HUES48 (cell line): ENCODE results near the gene PKD2.

Experiments
- H3K27ac ChIP-seq: one replicate; pipeline ENCODE4 v1.7.0; 2013; ENCODE audit warnings: low read depth, low read length, inconsistent platforms
- H3K27me3 ChIP-seq: 2 replicates; pipeline ENCODE4 v1.6.1; 2013; ENCODE audit warnings: mild to moderate bottlenecking, low read length; ENCODE audit not compliant: control insufficient read depth, insufficient read depth
- H3K36me3 ChIP-seq: 2 replicates; pipeline ENCODE4 v1.6.1; 2013; ENCODE audit warnings: low read length; ENCODE audit not compliant: control insufficient read depth, insufficient read depth
- H3K4me1 ChIP-seq: 2 replicates; pipeline ENCODE4 v1.6.1; 2013; ENCODE audit warnings: mild to moderate bottlenecking, low read length; ENCODE audit not compliant: control insufficient read depth, insufficient read depth
- H3K4me3 ChIP-seq: 2 replicates; pipeline ENCODE4 v1.5.1; 2013; ENCODE audit warnings: mild to moderate bottlenecking, low read depth, low read length
- H3K9ac ChIP-seq: 2 replicates; pipeline ENCODE4 v1.6.1; 2013; ENCODE audit warnings: mild to moderate bottlenecking, low read depth, low read length, moderate library complexity
- H3K9me3 ChIP-seq: 2 replicates; pipeline ENCODE4 v1.6.1; 2013; ENCODE audit warnings: low read length; ENCODE audit not compliant: control insufficient read depth, insufficient read depth

The PKD2 gene

GRCh38 chr4:88063634-88064296 lies 56.3 kb downstream of the PKD2 start:
- Histone ChIP-seq H3K27me3 (no peaks in the 10 kb centered on the region), H3K4me1 (no peaks in the 10 kb centered on the region), H3K36me3 (peaks cover 87% of the 10 kb centered on the region), H3K27ac (no peak overlapping the region), H3K4me3 (no peak overlapping the region), H3K9me3 (no peaks in the 10 kb centered on the region), H3K9ac (no peak overlapping the region)

GRCh38 chr4:88064410-88064809 lies 57.0 kb downstream of the PKD2 start:
- peaks cover 87% of the 10 kb centered on the region for H3K36me3 ChIP-seq

GRCh38 chr4:88070031-88070430 lies 62.6 kb downstream of the PKD2 start:
- no peaks in the 10 kb centered on the region for H3K9me3 ChIP-seq
- H3K4me3 ChIP-seq: no peak overlapping the region
- peaks cover 95% of the 10 kb centered on the region for H3K36me3 ChIP-seq
- no peak overlapping the region for H3K9ac ChIP-seq
- H3K27ac ChIP-seq: no peak overlapping the region
- H3K27me3 ChIP-seq: no peaks in the 10 kb centered on the region
- no peaks in the 10 kb centered on the region for H3K4me1 ChIP-seq

More at GRCh38 chr4:88064410-88064809, 57.0 kb downstream of the PKD2 start:
- Histone ChIP-seq H3K27me3 (no peaks in the 10 kb centered on the region), H3K9ac (no peak overlapping the region), H3K4me3 (no peak overlapping the region), H3K9me3 (no peaks in the 10 kb centered on the region), H3K4me1 (no peaks in the 10 kb centered on the region), H3K27ac (no peak overlapping the region)

- H3K4me1 ChIP-seq: no peaks in the 10 kb centered on the region
- no peaks in the 10 kb centered on the region for H3K9me3 ChIP-seq
- peaks cover 72% of the 10 kb centered on the region for H3K36me3 ChIP-seq
- no peak overlapping the region for H3K9ac ChIP-seq
- H3K27me3 ChIP-seq: no peaks in the 10 kb centered on the region
- no peak overlapping the region for H3K27ac ChIP-seq
- H3K4me3 ChIP-seq: no peak overlapping the region
Observed at GRCh38 chr4:88075336-88075735, 67.9 kb downstream of the PKD2 start.

GRCh38 chr4:88077911-88078524 lies 70.6 kb downstream of the PKD2 start:
- Histone ChIP-seq H3K4me3 (no peak overlapping the region), H3K27me3 (no peaks in the 10 kb centered on the region), H3K4me1 (no peaks in the 10 kb centered on the region), H3K9ac (no peak overlapping the region), H3K9me3 (no peaks in the 10 kb centered on the region), H3K36me3 (peaks cover 46% of the 10 kb centered on the region), H3K27ac (no peak overlapping the region)

GRCh38 chr4:88078579-88078978 lies 71.1 kb downstream of the PKD2 start:
- no peaks in the 10 kb centered on the region for H3K27me3 ChIP-seq
- H3K4me3 ChIP-seq: no peak overlapping the region
- peaks cover 43% of the 10 kb centered on the region for H3K36me3 ChIP-seq
- H3K4me1 ChIP-seq: no peaks in the 10 kb centered on the region
- H3K9me3 ChIP-seq: no peaks in the 10 kb centered on the region
- no peak overlapping the region for H3K9ac ChIP-seq
- no peak overlapping the region for H3K27ac ChIP-seq

- Histone ChIP-seq H3K9me3 (no peaks in the 10 kb centered on the region), H3K4me1 (no peaks in the 10 kb centered on the region), H3K4me3 (no peak overlapping the region), H3K9ac (no peak overlapping the region), H3K36me3 (peaks cover 23% of the 10 kb centered on the region), H3K27me3 (no peaks in the 10 kb centered on the region), H3K27ac (no peak overlapping the region)
Observed at GRCh38 chr4:88080626-88081025, 73.2 kb downstream of the PKD2 start.

GRCh38 chr4:88087004-88087403 lies 79.6 kb downstream of the PKD2 start:
- Histone ChIP-seq H3K36me3 (no peaks in the 10 kb centered on the region), H3K27ac (no peak overlapping the region), H3K27me3 (no peaks in the 10 kb centered on the region), H3K9ac (no peak overlapping the region), H3K9me3 (no peaks in the 10 kb centered on the region), H3K4me3 (no peak overlapping the region), H3K4me1 (no peaks in the 10 kb centered on the region)

- Histone ChIP-seq H3K27me3 (no peaks in the 10 kb centered on the region), H3K4me1 (0 out of 2 replicates have a peak, but pooled peaks cover 5% of the 10 kb centered on the region), H3K9ac (no peak overlapping the region), H3K4me3 (no peak overlapping the region), H3K9me3 (no peaks in the 10 kb centered on the region), H3K36me3 (no peaks in the 10 kb centered on the region), H3K27ac (no peak overlapping the region)
Observed at GRCh38 chr4:88090898-88091297, 83.5 kb downstream of the PKD2 start.

GRCh38 chr4:88091378-88091777 lies 83.9 kb downstream of the PKD2 start:
- Histone ChIP-seq H3K4me1 (0 out of 2 replicates have a peak, but pooled peaks cover 5% of the 10 kb centered on the region), H3K36me3 (no peaks in the 10 kb centered on the region), H3K4me3 (no peak overlapping the region), H3K27ac (no peak overlapping the region), H3K9me3 (no peaks in the 10 kb centered on the region), H3K9ac (no peak overlapping the region), H3K27me3 (no peaks in the 10 kb centered on the region)

- no peaks in the 10 kb centered on the region for H3K36me3 ChIP-seq
- no peaks in the 10 kb centered on the region for H3K9me3 ChIP-seq
- no peak overlapping the region for H3K9ac ChIP-seq
- no peaks in the 10 kb centered on the region for H3K27me3 ChIP-seq
- no peak overlapping the region for H3K4me3 ChIP-seq
- H3K4me1 ChIP-seq: 0 out of 2 replicates have a peak, but pooled peaks cover 5% of the 10 kb centered on the region
- H3K27ac ChIP-seq: no peak overlapping the region
Observed at GRCh38 chr4:88093874-88094273, 86.4 kb downstream of the PKD2 start.
